Neural progenitor cell (in vitro differentiated cells): ENCODE data around the gene MAFF.

ENCODE experiments used
- CTCF ChIP-seq: fragments of 200-600 bp; sonication (generic); IDR thresholded peaks from 2 replicates; pipeline ENCODE4 v1.5.1; 2017; ENCODE audit warnings: antibody characterized with exemption, mild to moderate bottlenecking
- EZH2 ChIP-seq: fragments of 200-600 bp; sonication (generic); IDR thresholded peaks from 2 replicates; pipeline ENCODE4 v1.6.1; 2017; ENCODE audit warnings: antibody characterized with exemption, mild to moderate bottlenecking, moderate library complexity

DNA sequence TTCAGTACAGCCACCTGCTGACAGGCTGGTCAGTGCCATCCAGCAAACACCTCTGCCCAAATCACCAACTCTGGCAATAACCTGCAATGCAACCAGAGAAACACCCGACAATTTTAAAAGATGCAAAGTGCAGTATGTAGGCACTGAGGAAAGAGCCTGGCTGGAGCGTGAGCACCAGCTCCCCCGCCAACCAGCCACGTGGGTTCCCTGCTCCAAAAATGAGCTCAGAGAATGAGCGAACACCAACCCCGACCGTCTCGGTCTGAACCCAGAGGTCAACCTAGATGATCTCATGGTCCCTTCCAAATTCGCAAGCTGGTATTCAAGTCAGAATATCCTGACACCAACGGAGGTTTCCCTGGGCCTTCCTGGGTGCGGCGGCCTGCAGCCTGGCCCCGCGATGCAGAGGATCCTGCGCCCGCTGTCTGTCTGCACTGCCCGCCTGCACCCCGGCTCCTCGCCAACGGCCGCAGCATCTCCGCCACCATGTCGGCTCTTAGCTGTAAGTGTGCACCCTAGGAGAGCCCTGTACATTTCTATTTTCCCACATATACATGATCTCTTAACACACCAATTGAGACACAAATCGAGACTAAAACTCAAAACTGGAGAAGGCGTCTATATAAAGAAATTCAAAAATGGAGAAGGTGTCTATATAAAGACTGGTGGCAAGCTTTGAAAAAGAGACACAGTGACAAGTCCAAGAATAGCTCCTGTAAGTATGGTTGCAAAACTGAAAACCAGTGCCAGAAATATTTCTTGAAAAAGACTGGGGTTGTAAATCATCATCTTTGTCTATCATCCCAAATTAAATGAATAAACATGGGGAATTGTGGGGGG lies 48.2 kb downstream of the MAFF start:
- TF ChIP-seq CTCF (no peak), EZH2 (no peak)
